NCI-H1694 (cell line): Measurements from ENCODE around the gene FRK.

ENCODE experiments used
- DNase-seq: peaks from one replicate; lab custom pipeline; 2025; lab: John Stamatoyannopoulos, UW

Gene FRK

GRCh38 chr6:115887891-115888290, 172.8 kb downstream of the FRK start:
- no peak for DNase-seq

GRCh38 chr6:115885636-115886366, 174.9 kb downstream of the FRK start:
- no peak for DNase-seq

- no peak for DNase-seq
These were observed 177.9 kb downstream of the FRK start for GRCh38 chr6:115882771-115883170.

- no peak for DNase-seq
These were observed 178.5 kb downstream of the FRK start for GRCh38 chr6:115882174-115882573.
